Activated T-helper 9 cell treated with anti-CD3 and anti-CD28 coated beads, Interleukin-2, amount 50 U/mL, for 16 hours (primary cell): ENCODE measurements around the gene HES7.
"Not testable (repeated sequence)": the region's sequence is repeated elsewhere in the genome, so short reads cannot be mapped to it uniquely, and the experiment has no call there.

Experiments
- DNase-seq: peaks from one replicate; pipeline ENCODE4 v3.0.0-alpha.2; 2020; ENCODE audit warnings: low read depth

The HES7 gene

DNA sequence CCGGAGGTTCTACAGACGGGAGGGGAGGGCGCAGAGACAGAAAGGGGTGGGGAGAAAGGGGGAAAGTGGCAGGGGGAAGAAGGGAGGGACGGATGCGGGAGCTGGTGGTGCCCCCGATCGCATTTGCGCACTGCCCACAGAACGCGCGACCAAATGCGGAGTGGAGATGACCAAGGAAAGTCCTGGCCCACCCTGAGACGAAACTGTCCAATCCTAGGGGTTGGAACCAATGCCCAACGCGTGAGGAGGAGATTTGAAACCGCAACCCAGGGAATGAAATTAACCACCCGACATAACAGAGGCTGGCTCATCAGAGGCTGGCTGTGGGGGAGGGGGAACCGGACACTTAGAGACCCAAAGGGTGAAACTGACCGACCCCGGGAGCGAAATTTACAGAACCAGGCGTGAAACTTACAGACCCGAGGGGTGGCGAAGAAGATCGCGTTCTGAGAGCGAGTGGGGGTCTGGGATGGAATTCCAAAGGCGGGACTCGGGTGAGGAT lies 1.4 kb downstream of the HES7 start:
- DNase-seq: no peak

DNA sequence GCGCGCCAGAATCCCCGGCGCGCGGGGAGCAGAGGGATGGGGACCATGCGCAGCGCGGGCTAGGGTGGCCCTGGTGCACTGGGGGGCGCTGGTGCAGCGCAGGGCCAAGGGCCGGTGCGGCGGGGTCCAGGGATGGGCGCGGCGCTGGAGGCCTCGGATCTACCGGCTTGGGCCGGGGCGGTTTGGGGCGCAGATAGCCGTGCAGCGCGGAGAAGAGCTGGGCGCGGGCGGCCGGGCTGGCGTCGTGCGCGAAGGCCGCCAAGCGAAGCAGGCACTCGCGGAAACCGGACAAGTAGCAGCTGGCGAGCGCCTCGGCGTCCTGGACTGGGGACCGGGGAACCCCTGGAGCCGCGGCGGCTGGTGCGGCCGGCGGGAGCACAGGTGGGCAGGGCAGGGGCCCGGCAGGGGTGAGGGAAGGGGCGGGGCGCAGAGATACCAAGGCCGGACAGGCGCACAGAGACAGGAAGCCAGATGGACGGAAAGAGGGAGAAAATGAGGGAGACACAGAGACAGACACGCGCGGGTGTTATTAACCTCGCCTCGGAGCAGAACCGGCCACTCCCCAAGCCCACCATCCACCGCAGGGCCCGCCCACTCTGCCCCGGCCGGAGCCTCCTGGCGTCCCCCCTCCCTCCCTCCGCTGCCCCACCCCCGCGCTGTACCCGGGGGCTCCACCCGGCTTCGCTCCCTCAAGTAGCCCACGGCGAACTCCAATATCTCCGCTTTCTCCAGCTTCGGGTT lies 2.1 kb downstream of the HES7 start:
- DNase-seq: no peak

DNA sequence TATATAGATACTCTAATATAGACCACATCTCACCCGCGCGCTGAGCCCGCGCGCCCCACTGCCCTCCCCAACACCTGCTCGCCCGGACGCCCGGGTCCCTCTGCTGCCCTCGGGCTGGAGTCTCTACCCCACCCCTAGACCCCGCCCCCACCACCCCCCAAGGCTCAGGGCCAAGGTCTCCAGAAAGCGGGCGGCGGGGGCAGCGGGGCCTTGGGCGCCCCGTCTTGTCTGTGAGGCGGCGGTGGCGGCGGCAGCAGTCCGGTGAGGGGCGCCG lies 2.6 kb downstream of the HES7 start:
- no peak for DNase-seq

DNA sequence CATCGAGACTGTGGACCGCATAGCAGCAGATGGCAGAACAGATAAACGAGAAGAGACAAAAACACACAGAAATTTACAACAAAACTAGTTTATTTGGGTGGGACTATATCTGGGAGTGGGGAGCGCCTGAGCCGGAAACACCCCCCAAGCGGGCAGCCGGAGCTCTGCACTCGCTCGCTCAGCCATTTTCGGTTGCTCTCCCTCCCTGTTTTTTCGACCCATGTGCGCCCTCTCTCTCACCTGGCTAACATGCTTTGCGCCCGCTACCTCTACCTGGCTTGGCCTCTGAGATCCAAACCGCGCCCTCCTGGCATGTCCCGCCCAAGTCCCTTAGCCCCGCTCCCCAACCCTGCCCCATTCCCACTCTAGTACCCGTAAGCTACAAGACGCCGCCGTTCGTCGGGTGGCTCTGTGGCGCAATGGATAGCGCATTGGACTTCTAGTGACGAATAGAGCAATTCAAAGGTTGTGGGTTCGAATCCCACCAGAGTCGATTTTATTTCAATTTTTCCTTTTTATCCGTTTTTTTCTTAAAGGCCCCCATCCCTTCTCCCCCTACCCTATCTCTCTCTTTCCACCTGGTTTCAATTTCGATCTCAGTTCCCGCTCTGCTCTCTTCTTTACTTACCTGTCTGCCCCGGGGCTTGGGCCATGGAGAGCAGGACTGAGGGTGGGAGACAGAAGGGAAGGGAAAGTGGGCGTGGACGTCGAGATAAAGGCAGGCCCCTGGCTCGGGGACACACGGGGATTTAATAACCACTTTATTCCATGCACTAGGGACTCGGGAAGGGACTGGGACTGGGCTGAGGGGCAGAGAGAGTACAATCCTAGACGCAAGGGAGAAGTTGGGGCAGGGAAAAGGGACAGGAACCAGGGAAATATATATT lies 3.1 kb downstream of the HES7 start:
- DNase-seq: peak; percentile 63

DNA sequence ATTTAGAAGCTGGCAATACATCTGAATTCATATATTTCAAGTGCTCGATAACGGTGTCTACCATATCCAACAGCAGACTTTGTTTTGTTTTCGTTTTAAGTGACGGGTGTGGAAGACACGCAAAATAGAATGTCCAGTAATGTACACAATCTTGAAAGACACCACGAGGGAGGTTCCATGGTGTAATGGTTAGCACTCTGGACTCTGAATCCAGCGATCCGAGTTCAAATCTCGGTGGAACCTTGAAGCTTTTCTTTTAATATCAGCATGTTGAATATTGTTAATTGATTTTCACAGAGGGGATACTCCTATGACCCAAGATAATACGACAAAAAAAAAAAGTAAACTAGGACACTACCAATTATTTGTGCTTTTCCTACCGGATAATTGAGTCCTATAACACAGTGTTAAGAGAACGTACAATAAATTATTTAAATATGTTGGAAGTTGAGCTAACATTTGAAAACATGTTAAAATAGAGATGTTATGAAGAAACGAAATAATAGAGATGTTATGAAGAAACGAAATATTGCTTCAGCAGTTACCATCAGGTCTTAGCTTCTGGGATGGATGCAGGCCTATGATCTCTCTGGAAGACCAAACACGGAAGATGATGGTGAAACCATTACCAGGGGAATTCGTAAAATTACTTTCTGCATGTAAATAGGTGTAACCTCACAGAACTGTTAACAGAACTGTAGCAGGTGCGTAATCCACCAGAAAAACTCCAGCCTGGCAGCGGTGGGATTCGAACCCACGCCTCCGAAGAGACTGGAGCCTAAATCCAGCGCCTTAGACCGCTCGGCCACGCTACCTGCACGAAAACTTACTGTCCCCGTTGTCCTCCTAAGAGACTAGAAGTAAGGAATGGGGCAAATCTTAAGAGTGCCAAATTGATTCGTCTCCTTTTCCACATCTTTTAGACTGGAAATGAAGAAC lies 4.1 kb downstream of the HES7 start:
- DNase-seq: peak; percentile 71

DNA sequence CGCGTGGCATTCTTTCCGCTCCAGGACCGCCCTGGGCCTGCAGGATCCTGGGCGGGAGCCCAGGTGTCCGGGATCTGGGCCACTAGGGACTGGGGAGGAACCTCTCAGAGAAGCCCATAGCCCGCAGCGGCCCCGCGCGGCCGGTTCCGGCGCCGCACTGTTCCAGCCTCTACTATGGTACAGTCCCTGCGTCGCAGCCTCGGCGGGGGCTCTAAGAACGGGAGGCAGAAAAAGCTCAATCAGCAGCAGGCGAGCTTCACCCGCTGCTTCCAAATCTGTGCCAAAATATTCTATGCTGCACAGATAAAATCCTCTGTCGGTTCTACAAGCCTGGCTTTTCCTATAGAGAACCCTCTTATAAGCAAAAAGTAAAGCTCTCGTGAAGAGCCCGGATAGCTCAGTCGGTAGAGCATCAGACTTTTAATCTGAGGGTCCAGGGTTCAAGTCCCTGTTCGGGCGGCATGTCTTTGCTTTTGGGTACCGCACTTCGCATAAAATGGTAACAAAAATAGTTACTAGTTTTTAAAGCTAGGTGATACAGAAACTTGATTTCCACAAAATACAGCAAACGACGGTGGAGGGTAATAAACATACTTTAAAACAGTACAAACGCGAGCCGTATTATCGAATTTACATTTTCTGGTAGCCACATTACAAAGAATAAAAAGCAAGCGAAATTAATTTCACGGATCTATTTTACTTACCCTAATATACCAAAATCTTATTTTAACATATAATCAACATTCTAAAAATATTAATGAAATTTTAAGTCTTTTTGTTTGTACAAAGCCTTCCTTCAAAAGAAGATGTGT lies 4.9 kb downstream of the HES7 start:
- DNase-seq: peak; percentile 77

DNA sequence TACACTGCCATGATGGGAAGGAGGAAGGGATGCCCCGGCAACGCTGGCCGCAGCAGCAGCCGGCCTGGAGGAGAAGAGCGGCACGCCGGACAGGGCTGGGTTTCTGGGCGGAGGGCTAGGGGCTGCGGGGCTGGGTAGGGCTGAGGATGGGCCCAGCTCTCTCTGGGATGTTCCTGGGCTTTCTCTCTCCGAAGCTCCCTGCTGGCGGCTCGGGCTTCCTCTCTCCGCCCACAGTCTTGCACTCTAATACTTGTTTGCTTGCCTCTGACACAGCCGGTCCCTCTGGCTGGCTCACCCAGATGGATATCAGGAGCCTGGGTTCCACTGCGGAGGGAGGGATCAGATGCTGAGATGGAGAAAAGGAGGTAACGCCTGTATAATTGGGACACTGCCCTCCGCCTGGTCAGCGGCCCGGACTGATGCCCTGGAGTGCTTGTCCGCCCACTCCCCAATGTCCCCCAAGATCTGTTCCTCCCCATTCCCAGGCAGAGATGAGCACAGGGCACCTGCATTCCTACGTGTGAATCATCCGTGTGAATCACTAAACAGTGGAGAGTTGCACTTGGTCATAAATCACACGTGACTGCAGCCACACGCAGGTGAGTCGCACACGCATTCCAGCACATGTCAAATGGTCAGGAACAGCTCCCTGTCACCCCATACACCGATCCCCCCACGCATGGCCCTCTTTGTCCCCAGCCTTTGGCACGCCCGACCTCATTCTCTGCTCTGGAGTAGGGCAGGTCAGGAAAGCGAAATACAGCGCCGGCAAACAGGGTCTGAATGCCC lies 5.7 kb downstream of the HES7 start, which contains the start of gene ALOXE3:
ALOXE3 (minus strand) TSS at position 535 of the 789 bp plus-strand sequence; CDS start at position 11, 524 bp downstream.
- DNase-seq: no peak

DNA sequence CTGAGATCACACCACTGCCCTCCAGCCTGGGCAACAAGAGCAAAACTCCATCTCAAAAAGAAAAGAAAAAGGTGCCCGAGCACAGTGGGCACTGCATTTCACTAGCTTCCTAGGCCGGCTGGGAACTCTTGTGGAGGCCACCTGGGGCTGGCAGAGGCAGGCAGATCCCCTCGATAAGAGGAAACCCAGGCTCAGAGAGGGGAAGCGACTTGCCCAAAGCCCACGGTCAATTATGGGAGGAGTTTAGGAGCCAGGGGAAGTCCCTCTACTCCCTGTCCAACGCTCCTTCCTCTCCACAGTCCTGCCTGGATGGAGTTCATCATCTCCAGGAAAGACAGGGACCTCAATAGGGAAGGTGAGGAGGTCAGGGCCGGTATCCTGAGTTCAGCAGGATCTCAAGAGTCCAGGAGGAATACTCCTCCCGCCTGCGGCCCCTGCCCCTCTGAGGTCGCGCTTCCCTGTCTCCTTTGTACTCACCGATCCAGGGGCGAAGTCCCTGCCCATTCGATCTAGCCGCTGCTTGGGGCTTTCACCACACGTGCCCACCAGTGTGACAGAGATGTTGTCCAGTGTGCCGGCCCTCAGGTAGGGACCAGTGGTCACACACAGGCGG lies 6.4 kb downstream of the HES7 start:
- DNase-seq: no peak

DNA sequence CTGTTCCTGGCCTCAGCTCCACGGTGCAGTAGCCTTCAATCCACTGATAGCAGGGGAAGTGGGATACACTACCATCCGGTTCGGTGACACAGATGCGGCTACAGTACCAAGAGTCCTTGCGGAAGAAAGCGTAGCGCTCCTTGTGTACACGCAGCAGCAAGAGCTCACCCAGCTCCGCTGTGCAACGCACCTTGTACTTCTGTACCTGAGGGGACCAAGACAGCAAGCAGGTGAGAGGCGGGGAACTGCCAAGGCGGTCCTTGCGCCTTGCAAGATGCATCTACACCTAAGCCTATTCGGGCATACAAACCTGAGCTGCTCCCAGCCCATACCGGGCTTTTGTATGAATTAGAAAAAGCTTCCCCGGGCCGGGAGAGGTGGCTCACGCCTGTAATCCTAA lies 7.1 kb downstream of the HES7 start:
- DNase-seq: no peak

DNA sequence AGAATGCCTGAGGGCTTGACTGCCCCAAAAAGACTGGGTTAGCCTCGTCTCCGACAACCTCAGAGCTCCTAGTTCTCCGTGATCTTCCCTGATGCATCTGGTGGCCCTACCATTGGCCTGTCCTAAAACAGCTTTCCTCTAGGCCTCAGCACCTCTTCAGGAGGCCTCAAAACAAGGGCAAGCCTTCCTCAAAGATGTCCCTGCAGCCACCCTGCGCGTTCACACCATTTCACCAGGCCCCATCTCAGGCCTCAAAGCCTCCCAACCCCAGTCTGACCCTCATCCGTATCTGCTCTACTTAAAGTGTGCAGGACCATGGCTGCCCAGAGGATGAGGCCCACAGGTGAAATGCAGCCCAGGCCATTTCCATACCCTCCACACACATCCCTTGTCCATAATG lies 13.0 kb downstream of the HES7 start:
- no peak for DNase-seq

DNA sequence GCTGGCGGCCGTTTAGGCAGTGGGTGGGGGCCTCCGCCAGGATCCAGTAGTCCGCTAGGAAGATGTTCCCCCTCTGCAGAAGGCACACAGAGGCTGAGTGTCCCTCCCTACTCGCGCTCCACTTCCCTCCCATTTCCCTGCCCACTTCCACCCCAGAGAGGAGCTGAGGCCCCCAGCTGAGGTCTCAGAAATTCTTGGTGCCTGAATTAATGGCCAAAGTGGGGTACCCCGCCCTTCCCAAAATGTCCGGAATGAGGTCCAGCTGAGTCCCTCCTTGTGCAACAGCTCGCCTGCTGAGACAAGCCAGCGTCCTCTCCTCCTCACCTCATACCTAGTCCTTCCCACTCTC lies 13.5 kb downstream of the HES7 start:
- no peak for DNase-seq

DNA sequence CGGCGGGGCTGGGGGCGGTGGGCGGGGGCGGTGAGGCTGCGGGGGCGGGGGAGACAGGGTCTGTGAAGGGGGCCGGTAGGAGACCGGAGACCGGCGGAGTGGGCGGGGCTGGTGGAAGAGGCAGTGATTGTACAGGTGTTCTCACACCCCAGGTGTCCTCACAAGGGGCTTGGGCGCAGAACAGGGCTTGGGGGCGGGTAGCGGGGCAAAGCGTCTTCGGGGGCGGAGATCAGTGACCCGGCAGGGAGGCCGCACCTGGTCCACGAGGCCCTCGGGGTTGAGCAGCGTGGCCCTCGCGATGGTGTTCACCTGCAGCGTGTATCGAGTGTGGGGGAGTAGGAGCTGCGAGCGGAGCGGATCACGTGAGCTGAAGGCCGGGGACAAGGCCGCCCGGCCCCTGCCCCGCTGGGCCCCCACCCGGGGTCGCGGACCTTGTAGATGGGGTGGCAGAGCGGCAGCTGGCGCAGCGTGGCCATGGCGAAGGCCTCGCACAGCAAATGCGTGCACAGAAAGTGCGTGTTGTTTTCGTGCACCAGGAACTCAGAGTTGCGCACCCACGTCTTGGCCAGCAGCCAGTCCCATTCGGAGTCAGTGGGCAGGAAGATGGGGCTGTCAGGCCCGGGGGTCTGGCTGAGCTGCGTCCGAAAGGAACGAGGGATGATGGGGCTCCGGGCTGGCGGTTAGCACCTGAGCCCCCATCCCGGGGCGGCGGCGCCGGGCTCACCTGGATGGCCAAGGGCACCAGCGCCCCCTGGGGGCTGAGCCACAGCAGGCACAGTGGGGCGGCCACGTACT lies 14.0 kb downstream of the HES7 start:
- peak; percentile 73 for DNase-seq

DNA sequence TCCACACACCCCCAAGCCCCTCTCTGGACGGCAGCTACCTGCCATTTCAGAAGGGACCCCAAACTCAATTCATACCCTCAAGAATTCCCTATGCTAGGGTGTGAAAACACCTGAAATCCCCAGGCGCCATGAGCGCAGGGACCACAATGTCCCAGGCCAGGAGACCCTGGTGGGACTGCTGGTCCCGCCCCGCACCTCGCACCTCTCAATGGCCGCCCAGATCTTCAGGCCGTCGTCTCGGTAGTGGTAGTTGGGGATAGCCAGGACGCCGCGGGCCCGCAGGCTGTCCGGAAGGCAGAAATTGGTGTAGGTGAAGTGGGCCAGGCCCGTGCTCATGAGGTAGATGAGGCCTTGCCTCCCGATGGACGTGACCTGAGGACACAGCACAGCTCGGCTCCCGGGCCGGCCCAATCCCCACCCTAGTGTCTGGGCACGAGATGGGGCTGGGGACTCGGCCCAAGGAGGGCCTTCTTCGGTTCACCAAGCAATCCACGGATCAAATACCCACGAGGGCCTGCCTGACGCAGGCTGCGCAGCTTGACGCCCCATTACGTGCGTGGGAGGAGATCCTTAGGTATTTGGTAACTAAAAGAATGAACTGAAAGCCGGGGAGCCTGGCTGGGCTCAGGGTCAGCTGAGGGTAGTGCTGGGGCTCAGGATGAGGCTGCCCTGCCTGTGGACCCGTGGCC lies 14.8 kb downstream of the HES7 start:
- no peak for DNase-seq

DNA sequence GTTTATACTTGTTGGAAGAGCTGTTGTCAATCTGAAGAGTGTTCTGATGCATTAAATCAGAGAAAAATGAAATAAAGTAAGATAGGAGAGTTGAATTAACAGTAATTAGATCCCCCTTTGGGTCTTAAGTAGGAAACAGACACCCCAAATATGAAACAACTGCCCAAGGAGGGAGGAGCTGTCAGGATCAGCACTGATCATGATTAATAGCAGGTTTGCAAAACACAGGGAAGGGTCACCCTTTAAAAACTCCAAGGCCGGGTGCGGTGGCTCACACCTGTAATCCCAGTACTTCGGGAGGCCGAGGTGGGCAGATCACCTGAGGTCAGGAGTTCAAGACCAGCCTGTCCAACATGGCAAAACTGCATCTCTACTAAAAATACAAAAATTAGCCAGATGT lies 16.9 kb downstream of the HES7 start:
- DNase-seq: not testable (repeated sequence)

DNA sequence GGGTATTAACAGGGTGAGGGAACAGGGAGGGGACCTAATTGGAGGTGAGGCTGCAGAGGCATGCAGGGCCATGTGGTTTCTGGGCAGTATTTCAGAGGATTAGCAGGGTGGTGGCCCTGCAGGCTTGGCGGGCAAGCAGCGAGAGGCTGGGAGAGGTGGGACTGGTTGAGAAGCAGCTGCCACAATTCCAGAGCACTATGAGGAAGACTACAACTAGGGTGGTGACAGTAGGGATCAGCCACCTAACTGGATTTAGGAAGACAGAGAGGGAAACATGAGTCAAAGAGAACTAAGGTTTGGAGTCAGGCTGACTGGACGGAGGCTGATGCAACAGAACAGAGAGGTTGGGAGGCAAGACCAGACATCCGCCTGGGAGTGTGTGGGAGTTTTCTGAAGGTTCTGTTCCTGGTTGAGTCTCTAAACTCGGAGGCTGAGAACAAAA lies 17.9 kb downstream of the HES7 start:
- no peak for DNase-seq

DNA sequence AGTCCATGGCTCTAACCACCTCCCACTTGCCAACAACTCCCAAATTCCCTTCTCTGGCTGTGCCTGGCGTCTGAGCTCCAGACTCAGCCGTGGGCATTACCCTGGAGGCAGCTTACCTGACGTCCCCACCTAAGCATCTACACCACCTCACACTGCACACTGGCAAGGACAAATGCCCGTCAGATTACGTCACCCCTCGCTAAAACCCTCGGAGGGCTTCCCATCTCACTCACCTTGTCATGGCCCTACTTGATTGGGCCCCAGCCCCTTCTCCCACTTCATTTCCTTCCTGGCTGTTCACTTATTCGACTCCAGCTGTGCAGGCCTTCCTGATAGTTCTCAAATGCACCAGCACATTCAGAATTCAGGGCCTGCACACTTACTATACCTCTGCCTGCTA lies 19.0 kb downstream of the HES7 start:
- no peak for DNase-seq

DNA sequence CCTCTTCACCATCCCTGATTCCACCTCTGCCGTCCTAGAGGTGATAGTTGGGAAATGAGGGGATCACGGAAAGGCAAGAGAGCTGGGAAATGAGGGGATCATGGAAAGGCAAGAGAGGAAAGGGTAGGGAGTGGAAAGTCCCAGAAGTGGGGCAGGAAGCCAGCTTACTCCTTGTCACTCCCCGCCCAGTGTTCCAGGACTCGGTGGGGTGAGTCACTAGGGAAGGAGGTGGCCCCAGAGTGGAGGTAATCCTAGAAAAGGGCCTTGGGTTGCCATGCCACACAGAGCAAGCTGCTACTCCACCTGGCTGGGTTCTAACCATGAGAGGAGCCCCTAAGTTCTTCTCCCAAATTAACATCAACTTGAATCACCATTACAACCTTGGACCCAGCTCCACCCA lies 20.4 kb downstream of the HES7 start:
- no peak for DNase-seq

DNA sequence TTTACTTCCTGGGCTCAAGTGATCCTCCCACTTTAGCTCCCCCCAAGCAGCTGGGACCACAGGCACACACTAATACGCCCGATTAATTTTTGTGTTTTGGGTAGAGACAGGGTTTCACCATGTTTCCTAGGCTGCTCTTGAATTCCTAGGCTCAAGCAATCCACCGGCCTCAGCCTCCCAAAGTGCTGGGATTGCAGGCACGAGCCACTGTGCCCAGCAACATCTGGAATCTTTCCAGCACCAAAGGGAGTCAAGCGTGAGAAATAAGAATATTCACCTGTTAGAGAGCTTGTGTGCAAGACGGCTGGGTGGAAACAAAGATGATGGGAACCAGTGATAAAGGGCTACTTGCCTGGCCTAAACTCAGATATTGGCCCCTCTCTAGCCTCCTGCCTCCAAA lies 22.2 kb downstream of the HES7 start:
- DNase-seq: no peak

DNA sequence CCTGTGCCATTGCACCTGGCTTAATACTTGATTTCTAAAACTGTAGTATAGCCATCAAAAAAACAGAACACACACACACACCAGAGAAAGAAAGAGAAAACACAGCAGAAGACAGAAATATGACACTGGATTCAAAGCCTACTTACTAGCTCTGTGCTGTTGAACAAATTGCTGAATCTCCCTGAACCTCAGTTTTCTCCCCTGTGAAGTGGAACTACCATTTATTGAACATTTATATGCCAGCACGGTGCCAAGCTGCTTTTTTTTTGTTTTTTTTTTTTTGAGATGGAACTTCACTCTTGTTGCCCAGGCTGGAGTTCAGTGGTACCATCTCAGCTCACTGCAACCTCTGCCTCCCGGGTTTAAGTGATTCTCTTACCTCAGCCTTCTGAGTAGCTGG lies 23.1 kb downstream of the HES7 start:
- no peak for DNase-seq
